GM12891 (cell line): ENCODE results near the gene ORM1.

Experiments used
- POLR2A ChIP-seq: IDR thresholded peaks from 2 replicates; pipeline ENCODE4 v1.6.1; 2011; ENCODE audit warnings: low read depth, low read length, control low read depth
- POLR2AphosphoS5 ChIP-seq: IDR thresholded peaks from 2 replicates; pipeline ENCODE4 v1.6.1; 2011; ENCODE audit warnings: low read depth, low read length, control low read depth

DNA sequence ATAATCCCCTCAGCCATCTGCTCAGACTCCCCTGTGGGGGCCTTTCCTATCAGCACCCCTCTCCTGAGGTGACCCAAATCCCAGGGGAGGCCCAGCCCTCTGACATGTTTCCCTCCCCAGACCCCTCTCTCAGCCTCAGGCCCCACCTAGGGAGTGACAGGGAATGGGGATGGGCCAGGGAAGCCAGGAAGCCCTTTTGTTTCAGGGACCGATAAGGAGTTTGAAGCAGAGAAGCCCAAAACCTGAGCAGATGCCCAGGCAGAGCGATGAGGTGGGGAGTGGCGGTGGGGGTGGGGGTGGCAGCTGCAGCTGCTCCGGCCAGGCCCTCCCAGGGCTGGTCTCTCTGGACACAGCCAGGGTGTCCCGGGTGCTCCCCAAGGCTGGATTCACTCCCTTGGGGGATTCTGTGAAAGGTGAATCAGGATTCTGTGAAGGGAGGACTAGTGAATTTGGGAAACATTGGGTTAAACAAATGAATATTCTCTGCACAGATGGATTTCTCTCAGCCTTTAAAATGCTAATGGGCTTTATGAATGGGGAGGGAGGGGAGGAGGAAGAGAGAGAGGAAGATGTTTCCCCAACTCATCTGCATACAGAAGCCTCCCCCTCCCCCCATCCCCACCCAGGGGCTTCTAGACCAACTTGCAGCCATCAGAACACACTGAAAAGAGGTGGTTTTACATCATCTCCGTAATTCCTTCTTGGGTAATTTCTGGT is 47.5 kb downstream of the ORM1 start:
- TF ChIP-seq POLR2A = no peak
- TF ChIP-seq POLR2AphosphoS5 = no peak
